SK-N-SH treated with all-trans-retinoic acid at 6 μM for 48 hours (cell line): Measurements from ENCODE around the gene TNFRSF8.

ENCODE experiments used
- BACH2 ChIP-seq: fragments of 250-450 bp; sonication (Bioruptor Pico); IDR thresholded peaks from 2 replicates; pipeline ENCODE4 v1.9.0; 2021; ENCODE audit warnings: mild to moderate bottlenecking, borderline replicate concordance
- CSDC2 ChIP-seq: fragments of 250-450 bp; sonication (Bioruptor Pico); IDR thresholded peaks from 2 replicates; pipeline ENCODE4 v1.5.0; 2020; ENCODE audit warnings: mild to moderate bottlenecking, moderate library complexity
- ESRRG ChIP-seq: fragments of 250-450 bp; sonication (Bioruptor Pico); IDR thresholded peaks from 2 replicates; pipeline ENCODE4 v1.6.1; 2021; ENCODE audit warnings: mild to moderate bottlenecking
- TCF4 ChIP-seq: fragments of 250-450 bp; sonication (Bioruptor Pico); IDR thresholded peaks from 2 replicates; pipeline ENCODE4 v1.8.0; 2021; ENCODE audit warnings: mild to moderate bottlenecking, moderate library complexity, borderline replicate concordance
- TOX ChIP-seq: fragments of 250-450 bp; sonication (Bioruptor Pico); IDR thresholded peaks from 2 replicates; pipeline ENCODE4 v1.8.0; 2021; ENCODE audit warnings: mild to moderate bottlenecking, moderate library complexity, borderline replicate concordance
- ZFP3 ChIP-seq: fragments of 250-450 bp; sonication (Bioruptor Pico); IDR thresholded peaks from 2 replicates; pipeline ENCODE4 v1.5.0; 2020; ENCODE audit warnings: mild to moderate bottlenecking, moderate library complexity
- ZFP30 ChIP-seq: fragments of 450-650 bp; formaldehyde crosslinking; IDR thresholded peaks from 2 replicates; pipeline ENCODE4 v1.5.0; 2022; ENCODE audit warnings: mild to moderate bottlenecking, moderate library complexity
- ZNF70 ChIP-seq: fragments of 450-650 bp; formaldehyde crosslinking; IDR thresholded peaks from 2 replicates; pipeline ENCODE4 v1.5.0; 2020; ENCODE audit warnings: mild to moderate bottlenecking, moderate library complexity
- TF ChIP-seq, protein P1 (sequence below): fragments of 250-450 bp; sonication (Bioruptor Pico); IDR thresholded peaks from 2 replicates; pipeline ENCODE4 v1.5.1; 2021; ENCODE audit warnings: mild to moderate bottlenecking, moderate library complexity
- TF ChIP-seq, protein P2 (sequence below): fragments of 250-450 bp; sonication (Bioruptor Pico); IDR thresholded peaks from 2 replicates; pipeline ENCODE4 v1.5.1; 2020; ENCODE audit warnings: low read depth, mild to moderate bottlenecking, moderate library complexity
- TF ChIP-seq, protein P3 (sequence below): fragments of 250-450 bp; sonication (Bioruptor Pico); IDR thresholded peaks from 2 replicates; pipeline ENCODE4 v1.8.0; 2020; ENCODE audit warnings: mild to moderate bottlenecking, moderate library complexity, borderline replicate concordance

DNA sequence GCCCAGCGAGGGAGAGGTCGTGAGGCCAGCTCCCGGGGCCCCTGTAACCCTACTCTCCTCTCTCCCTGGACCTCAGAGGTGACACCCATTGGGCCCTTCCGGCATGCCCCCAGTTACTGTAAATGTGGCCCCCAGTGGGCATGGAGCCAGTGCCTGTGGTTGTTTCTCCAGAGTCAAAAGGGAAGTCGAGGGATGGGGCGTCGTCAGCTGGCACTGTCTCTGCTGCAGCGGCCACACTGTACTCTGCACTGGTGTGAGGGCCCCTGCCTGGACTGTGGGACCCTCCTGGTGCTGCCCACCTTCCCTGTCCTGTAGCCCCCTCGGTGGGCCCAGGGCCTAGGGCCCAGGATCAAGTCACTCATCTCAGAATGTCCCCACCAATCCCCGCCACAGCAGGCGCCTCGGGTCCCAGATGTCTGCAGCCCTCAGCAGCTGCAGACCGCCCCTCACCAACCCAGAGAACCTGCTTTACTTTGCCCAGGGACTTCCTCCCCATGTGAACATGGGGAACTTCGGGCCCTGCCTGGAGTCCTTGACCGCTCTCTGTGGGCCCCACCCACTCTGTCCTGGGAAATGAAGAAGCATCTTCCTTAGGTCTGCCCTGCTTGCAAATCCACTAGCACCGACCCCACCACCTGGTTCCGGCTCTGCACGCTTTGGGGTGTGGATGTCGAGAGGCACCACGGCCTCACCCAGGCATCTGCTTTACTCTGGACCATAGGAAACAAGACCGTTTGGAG is 80.0 kb downstream of the TNFRSF8 start:
- TF ChIP-seq, protein P1, sequence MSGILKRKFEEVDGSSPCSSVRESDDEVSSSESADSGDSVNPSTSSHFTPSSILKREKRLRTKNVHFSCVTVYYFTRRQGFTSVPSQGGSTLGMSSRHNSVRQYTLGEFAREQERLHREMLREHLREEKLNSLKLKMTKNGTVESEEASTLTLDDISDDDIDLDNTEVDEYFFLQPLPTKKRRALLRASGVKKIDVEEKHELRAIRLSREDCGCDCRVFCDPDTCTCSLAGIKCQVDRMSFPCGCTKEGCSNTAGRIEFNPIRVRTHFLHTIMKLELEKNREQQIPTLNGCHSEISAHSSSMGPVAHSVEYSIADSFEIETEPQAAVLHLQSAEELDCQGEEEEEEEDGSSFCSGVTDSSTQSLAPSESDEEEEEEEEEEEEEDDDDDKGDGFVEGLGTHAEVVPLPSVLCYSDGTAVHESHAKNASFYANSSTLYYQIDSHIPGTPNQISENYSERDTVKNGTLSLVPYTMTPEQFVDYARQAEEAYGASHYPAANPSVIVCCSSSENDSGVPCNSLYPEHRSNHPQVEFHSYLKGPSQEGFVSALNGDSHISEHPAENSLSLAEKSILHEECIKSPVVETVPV (CRISPR knock-in tag): no peak
- TF ChIP-seq ESRRG (CRISPR knock-in tag) (no peak), ZFP3 (no peak), TOX (no peak), CSDC2 (CRISPR knock-in tag) (no peak), ZFP30 (CRISPR knock-in tag) (no peak), ZNF70 (CRISPR knock-in tag) (no peak), TCF4 (CRISPR knock-in tag) (no peak), BACH2 (CRISPR knock-in tag) (no peak)
- TF ChIP-seq, protein P2, sequence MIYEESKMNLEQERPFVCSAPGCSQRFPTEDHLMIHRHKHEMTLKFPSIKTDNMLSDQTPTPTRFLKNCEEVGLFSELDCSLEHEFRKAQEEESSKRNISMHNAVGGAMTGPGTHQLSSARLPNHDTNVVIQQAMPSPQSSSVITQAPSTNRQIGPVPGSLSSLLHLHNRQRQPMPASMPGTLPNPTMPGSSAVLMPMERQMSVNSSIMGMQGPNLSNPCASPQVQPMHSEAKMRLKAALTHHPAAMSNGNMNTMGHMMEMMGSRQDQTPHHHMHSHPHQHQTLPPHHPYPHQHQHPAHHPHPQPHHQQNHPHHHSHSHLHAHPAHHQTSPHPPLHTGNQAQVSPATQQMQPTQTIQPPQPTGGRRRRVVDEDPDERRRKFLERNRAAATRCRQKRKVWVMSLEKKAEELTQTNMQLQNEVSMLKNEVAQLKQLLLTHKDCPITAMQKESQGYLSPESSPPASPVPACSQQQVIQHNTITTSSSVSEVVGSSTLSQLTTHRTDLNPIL (CRISPR knock-in tag): no peak
- TF ChIP-seq, protein P3, sequence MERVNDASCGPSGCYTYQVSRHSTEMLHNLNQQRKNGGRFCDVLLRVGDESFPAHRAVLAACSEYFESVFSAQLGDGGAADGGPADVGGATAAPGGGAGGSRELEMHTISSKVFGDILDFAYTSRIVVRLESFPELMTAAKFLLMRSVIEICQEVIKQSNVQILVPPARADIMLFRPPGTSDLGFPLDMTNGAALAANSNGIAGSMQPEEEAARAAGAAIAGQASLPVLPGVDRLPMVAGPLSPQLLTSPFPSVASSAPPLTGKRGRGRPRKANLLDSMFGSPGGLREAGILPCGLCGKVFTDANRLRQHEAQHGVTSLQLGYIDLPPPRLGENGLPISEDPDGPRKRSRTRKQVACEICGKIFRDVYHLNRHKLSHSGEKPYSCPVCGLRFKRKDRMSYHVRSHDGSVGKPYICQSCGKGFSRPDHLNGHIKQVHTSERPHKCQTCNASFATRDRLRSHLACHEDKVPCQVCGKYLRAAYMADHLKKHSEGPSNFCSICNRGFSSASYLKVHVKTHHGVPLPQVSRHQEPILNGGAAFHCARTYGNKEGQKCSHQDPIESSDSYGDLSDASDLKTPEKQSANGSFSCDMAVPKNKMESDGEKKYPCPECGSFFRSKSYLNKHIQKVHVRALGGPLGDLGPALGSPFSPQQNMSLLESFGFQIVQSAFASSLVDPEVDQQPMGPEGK (CRISPR knock-in tag): no peak
